NCI-H1092 treated with DMSO at 0.1 percent for 48 hours (cell line): ENCODE results near the gene ABHD5.

Experiments
- DNase-seq: peaks from one replicate; lab custom pipeline; 2025; lab: John Stamatoyannopoulos, UW

The ABHD5 gene

DNA sequence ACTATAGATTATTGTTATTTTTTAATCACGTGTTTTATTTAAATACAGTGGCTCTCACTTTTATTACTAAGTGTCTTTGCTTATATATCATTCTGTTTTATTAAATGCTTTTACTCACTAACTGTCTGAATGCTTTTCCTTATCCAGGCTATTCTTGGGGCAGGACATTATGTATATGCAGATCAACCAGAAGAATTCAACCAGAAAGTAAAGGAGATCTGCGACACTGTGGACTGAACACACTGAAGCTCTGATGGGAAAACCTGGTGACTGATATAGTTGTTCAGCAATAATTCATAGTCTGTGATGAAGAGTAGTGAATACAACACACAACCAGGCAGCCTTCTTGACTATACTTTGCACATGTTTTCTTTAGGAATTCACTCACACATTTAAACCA is 27.6 kb downstream of the ABHD5 start:
- no peak for DNase-seq

GRCh38 chr3:43723121-43723734 is 32.5 kb downstream of the ABHD5 start:
- no peak for DNase-seq

GRCh38 chr3:43726521-43726920 is 35.8 kb downstream of the ABHD5 start:
- DNase-seq, result no peak

DNA sequence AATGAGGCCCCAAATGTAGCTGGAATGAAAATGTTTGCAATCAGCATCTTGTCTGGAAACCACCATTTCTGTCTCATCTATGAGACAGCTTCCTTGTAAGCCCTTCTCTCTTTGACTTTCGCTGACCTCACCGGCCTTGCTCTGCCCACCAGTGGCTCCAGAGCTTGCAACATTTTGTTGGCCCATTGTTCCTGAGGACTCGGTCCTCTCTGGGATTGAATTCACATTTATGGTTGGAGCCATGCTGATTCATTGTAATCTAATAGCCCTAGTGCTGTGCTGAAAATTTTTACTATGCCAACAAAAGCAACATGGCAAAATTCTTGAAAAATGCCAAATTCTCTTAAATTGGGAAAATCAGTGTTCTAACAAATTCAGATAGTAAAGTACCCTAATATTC is 37.2 kb downstream of the ABHD5 start:
- DNase-seq, result no peak

- DNase-seq, result no peak
Observed at GRCh38 chr3:43728476-43728875, 37.7 kb downstream of the ABHD5 start.

DNA sequence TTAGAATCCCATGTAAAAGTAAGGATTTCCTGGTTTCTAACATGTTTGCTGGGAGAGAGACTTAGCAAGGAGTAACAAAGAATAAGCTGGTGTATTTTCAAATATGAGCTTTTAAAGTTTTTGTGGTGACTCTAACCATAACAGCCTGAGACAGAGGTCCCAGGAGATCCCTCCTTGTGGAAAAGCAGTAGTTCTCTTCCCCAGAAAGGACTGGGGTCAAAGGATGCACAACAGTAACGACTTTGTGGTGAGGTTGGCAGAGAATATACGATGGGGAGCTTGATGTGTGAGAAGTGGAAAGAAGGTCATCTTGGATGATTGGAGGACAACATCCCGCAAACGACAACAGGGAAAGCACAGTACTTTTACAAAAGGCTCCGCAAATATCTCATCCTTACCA is 38.2 kb downstream of the ABHD5 start:
- DNase-seq, result no peak

- no peak for DNase-seq
Observed at GRCh38 chr3:43729707-43730414, 39.1 kb downstream of the ABHD5 start.

DNA sequence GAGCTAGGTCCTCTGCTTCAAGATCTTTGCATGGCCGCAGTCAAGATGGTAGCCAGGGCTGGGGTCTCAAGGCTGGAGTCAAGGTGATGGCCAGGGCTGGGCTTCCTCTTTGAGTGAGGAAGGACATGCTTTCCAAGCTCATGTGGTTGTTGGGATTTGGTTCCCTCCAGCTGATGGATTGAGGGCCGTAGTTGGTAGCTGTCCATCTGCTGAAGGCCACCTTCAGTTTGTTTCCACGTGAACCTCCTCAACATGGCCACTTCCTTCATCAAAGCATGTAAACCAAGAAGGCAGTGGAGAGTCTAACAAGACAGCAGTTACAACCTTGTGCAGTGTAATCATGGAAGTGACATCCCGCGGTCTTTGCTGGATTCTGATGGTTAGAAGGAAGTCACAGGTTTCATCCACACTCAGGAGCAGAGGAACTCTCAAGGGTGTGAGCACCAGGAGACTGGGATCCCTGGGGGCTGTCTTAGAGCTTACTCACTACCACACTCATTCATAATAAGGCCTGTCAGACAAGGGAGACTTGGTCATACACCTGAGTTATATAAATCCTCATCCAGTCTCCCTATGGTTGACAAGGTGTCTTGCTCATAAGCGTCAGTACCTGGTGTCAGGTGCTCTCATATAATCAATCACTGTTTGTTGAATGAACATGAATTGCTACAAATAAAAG is 42.1 kb downstream of the ABHD5 start:
- DNase-seq, result no peak

GRCh38 chr3:43733459-43734384 is 43.0 kb downstream of the ABHD5 start:
- no peak for DNase-seq

DNA sequence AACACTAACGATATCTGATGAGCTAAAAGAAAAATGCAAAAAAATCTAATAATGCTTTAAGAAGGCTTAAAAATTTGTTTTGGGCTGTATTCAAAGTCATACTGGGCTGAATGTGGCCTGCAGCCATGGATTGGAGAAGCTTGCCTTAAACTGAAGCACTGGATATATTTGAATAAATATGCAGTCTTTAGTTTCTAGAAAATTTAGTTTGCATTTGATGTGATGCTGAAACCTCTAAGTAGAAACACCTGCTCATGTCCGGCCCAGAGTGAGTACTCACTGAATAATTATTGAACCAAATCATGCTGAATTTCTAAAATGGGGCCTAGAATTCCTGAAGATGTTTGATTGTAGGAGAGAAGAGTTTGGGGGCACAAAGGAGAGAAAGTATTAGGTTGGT is 43.9 kb downstream of the ABHD5 start:
- DNase-seq, result no peak

- no peak for DNase-seq
Observed at GRCh38 chr3:43735618-43736017, 44.9 kb downstream of the ABHD5 start.

- no peak for DNase-seq
Observed at GRCh38 chr3:43736558-43737440, 46.1 kb downstream of the ABHD5 start.

GRCh38 chr3:43738305-43738704 is 47.6 kb downstream of the ABHD5 start:
- DNase-seq, result no peak

- no peak for DNase-seq
Observed at GRCh38 chr3:43742920-43743319, 52.2 kb downstream of the ABHD5 start.

DNA sequence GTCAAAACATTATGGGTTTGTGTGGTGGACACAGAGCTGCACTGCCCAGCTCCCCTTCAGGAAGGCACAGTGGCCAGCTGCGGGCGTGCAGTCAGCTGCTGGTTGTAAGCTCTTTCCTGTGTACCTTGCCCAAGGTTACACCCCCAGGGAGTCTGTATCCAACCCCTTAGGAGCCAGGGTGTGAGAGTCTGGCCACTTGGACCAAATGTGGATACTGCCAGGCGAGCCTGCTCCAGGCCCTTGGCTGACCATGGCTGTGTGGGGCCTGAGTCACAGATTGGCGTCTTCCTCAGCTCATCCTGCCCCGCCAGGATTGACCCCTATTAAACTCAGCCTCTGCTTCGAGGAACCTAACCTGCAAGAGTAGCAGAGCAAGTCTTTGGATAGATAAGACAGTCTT is 56.9 kb downstream of the ABHD5 start:
- no peak for DNase-seq

DNA sequence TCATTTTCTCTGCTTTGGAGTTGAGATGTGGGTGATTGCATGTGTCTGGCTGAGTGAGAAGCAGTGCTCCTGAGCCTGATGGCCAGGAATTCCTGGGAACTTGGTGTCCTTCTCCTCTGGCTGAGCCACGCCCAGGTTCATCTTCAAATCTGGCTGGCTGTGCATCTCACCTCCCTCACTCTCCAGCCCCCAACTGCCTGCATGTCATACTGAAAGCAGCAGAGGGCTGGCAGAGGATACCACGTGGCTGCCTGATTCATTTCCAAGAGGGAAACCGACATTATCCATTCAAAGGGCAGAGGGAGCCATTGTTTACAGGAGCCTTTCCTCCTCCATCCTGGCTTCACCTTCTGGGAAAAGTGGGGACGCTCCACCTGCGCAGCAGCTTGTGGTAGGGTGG is 57.4 kb downstream of the ABHD5 start:
- DNase-seq, result no peak

GRCh38 chr3:43748645-43749044 is 57.9 kb downstream of the ABHD5 start:
- no peak for DNase-seq

GRCh38 chr3:43752905-43753304 is 62.2 kb downstream of the ABHD5 start:
- DNase-seq, result no peak

DNA sequence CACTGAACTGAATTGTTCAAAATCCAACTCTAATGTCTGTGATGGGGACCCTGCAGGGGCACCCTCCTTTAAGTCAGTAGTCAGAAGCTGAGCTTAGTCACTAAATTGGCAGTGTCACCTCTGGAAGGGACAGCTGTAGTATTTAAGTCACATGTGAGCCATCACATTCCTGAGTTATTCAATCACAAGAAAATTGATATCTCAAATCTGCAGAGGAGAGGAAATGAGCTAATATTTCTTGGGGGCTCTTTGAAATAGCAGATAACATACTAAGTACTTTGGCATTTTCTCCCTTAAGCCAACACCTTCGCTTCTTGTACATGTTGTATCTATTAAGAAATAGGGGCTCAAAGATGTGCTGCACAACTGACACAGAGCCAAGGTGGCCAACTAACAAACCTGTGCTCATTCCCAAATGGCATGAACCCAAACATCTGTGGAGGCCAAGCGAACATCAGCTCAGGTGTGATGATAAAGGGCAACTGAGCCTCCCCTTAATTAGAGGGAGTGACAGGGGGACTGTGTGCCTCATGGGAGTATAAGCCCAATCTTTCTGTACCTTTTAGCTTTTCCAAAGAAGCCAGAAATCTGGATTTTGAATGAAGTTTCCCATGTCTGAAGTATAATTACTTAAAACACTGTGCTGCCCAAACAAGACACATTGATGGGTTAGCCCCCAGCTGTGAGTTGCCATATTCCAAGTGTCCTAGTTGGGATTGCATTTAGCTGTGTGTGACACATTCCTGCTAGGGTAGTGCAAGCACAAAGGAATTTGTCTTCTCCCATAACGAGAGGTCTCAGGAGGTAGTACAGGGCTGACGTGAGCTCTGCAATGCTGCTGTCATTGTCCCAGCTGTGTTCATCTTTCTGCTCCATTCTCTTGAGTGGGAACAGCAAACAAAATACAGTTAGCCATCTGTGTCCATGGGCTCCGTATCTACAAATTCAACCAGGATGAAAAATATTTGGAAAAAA is 63.3 kb downstream of the ABHD5 start:
- DNase-seq, result no peak
